MCF 10A (cell line): ENCODE data around the gene GNPTG. TPM values are rescaled to one million over a fixed set of nuclear protein-coding genes. Genes with fewer than 3 reads are reported as not detected.

Experiments
- BruUV-seq: library from RNA; stranded (reverse); fragments of 400-500 nt; replicated peaks from 2 replicates; lab custom pipeline; 2021; lab: Mats Ljungman, UMichigan
- CTCF ChIA-PET: fragments of 300-600 bp; sonication (Branson Sonifier 250); formaldehyde crosslinking; extraction: SDS; loops from one replicate; lab custom pipeline; 2021; ENCODE audit warnings: antibody characterized with exemption, inconsistent platforms; lab: Yijun Ruan, JAX
- POLR2A ChIA-PET: fragments of 300-600, 350-650 bp; sonication (Branson Sonifier 250); formaldehyde crosslinking; extraction: SDS; loops from one replicate; lab custom pipeline; 2020; ENCODE audit warnings: antibody characterized with exemption, inconsistent platforms; lab: Yijun Ruan, JAX
- DNase-seq: peaks from one replicate; pipeline ENCODE4 v3.0.0-alpha.2; 2018; ENCODE audit not compliant: unreplicated experiment
- H3K27ac Mint-ChIP-seq: one replicate; pipeline ENCODE4 v1.8.0; 2022; ENCODE audit warnings: mild to moderate bottlenecking, low read depth, mixed read lengths; ENCODE audit not compliant: unreplicated experiment
- H3K27me3 Mint-ChIP-seq: one replicate; pipeline ENCODE4 v1.8.0; 2022; ENCODE audit warnings: mixed read lengths; ENCODE audit not compliant: insufficient read depth, unreplicated experiment
- H3K36me3 Mint-ChIP-seq: one replicate; pipeline ENCODE4 v1.8.0; 2022; ENCODE audit warnings: mild to moderate bottlenecking, moderate library complexity, mixed read lengths; ENCODE audit not compliant: insufficient read depth, unreplicated experiment
- H3K4me1 Mint-ChIP-seq: one replicate; pipeline ENCODE4 v1.8.0; 2022; ENCODE audit warnings: mixed read lengths; ENCODE audit not compliant: insufficient read depth, unreplicated experiment
- H3K4me3 Mint-ChIP-seq: one replicate; pipeline ENCODE4 v1.8.0; 2022; ENCODE audit warnings: mild to moderate bottlenecking, moderate library complexity, mixed read lengths; ENCODE audit not compliant: unreplicated experiment
- H3K9me3 Mint-ChIP-seq: one replicate; pipeline ENCODE4 v1.8.0; 2022; ENCODE audit warnings: mixed read lengths; ENCODE audit not compliant: unreplicated experiment
- intact Hi-C: fragments of 100-400 bp; cut with micrococcal nuclease; formaldehyde crosslinking; loops from 2 replicates; pipeline ENCODE4 v1.14.1; 2022
- total RNA-seq: library from RNA; stranded (reverse); gene quantifications from 2 replicates; pipeline ENCODE4 v1.2.3, GENCODE V29; 2022
- TF ChIP-seq, protein P1 (sequence below): fragments of 200-600 bp; IDR thresholded peaks from one replicate; pipeline ENCODE4 v1.8.0; 2022; ENCODE audit warnings: antibody characterized with exemption, mild to moderate bottlenecking; ENCODE audit not compliant: unreplicated experiment

Gene GNPTG
- total RNA-seq, 1 experiment from 2014 or later, result 37.6 TPM

DNA sequence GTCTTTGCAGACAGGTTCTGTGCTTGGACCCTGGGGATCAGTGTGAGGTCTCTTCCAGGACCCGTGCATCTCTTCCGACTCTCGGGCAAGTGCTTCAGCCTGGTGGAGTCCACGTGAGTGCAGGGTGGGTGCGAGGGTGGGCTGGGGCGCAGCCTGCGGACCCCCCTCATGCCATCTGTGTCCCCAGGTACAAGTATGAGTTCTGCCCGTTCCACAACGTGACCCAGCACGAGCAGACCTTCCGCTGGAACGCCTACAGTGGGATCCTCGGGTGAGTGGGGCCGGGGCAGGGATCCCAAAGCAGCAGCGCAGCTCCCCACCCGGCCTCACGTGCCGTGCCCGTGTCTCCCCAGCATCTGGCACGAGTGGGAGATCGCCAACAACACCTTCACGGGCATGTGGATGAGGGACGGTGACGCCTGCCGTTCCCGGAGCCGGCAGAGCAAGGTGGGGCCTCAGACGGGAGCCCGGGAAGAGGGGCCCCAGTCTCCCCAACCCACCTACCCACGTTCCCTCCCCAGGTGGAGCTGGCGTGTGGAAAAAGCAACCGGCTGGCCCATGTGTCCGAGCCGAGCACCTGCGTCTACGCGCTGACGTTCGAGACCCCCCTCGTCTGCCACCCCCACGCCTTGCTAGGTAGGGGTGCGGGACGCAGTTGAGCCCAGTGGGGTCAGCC is 10.1 kb downstream of the GNPTG start:
- Mint-ChIP-seq H3K4me3 (no peak overlapping the region), H3K27me3 (no peaks in the 10 kb centered on the region), H3K36me3 (peaks cover 33% of the 10 kb centered on the region), H3K27ac (no peak overlapping the region), H3K4me1 (peaks cover 6% of the 10 kb centered on the region), H3K9me3 (no peaks in the 10 kb centered on the region)
- ChIA-PET CTCF (interaction anchor here (0.6 to 0.7 kb wide), 2 partner anchors 40 to 330 kb away, joined by 3 to 4 read pairs; no protein-coding TSS in a partner anchor), POLR2A (no interaction called here)
- no TSS peak for BruUV-seq
- DNase-seq, result no peak
- TF ChIP-seq, protein P1, sequence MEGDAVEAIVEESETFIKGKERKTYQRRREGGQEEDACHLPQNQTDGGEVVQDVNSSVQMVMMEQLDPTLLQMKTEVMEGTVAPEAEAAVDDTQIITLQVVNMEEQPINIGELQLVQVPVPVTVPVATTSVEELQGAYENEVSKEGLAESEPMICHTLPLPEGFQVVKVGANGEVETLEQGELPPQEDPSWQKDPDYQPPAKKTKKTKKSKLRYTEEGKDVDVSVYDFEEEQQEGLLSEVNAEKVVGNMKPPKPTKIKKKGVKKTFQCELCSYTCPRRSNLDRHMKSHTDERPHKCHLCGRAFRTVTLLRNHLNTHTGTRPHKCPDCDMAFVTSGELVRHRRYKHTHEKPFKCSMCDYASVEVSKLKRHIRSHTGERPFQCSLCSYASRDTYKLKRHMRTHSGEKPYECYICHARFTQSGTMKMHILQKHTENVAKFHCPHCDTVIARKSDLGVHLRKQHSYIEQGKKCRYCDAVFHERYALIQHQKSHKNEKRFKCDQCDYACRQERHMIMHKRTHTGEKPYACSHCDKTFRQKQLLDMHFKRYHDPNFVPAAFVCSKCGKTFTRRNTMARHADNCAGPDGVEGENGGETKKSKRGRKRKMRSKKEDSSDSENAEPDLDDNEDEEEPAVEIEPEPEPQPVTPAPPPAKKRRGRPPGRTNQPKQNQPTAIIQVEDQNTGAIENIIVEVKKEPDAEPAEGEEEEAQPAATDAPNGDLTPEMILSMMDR, result no peak
- intact Hi-C loops, result no loop called here

GRCh38 chr16:1362807-1363206 is 11.1 kb downstream of the GNPTG start:
- TF ChIP-seq, protein P1, result no peak
- ChIA-PET CTCF (interaction anchor here (0.6 to 1.6 kb wide), 2 partner anchors 10 to 446 kb away, joined by 3 to 7 read pairs; no protein-coding TSS in a partner anchor), POLR2A (interaction anchor here (0.6 to 0.8 kb wide), 3 partner anchors 16 to 788 kb away, joined by 4 to 6 read pairs (median 4); no protein-coding TSS in a partner anchor)
- no peaks in the 10 kb centered on the region for H3K27me3 Mint-ChIP-seq
- H3K9me3 Mint-ChIP-seq, result no peaks in the 10 kb centered on the region
- H3K4me1 Mint-ChIP-seq, result peaks cover 6% of the 10 kb centered on the region
- BruUV-seq, result TSS peak; percentile 82
- intact Hi-C loops, result no loop called here
- H3K4me3 Mint-ChIP-seq, result no peak overlapping the region
- no peak overlapping the region for H3K27ac Mint-ChIP-seq
- H3K36me3 Mint-ChIP-seq, result peaks cover 33% of the 10 kb centered on the region
- no peak for DNase-seq

- DNase-seq, result peak; percentile 65
- ChIA-PET CTCF (interaction anchor here (0.6 to 1.6 kb wide), 8 partner anchors 10 to 861 kb away, joined by 3 to 7 read pairs (median 4); no protein-coding TSS in a partner anchor), POLR2A (interaction anchor here (0.6 to 1.6 kb wide), 4 partner anchors 15 to 50 kb away, joined by 4 to 6 read pairs (median 5); no protein-coding TSS in a partner anchor)
- Mint-ChIP-seq H3K27ac (no peak overlapping the region), H3K36me3 (peaks cover 32% of the 10 kb centered on the region), H3K27me3 (no peaks in the 10 kb centered on the region), H3K9me3 (no peaks in the 10 kb centered on the region), H3K4me1 (no peaks in the 10 kb centered on the region), H3K4me3 (no peak overlapping the region)
- no TSS peak for BruUV-seq
- intact Hi-C loops, result no loop called here
- TF ChIP-seq, protein P1, result peak; percentile 69
Observed at GRCh38 chr16:1363501-1364041, 11.8 kb downstream of the GNPTG start.

DNA sequence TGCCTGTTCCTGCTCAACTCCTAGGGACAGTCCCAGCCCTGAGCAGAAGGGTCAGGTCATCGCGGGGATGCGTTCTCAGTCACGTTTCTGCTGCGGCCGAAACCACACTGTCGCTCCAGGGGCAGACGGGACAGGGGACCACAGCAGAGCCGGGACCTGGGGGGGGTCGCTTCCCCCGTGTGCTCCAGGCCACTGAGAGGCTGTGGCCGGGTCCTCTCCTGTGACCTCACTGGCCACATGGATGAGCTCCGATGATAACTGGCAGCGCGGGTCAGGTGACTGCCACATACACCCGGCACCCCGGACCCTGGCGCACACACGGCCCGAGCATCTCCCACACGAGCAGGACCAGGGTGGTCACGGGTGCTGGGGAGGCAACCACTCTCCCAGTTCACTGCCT is 12.8 kb downstream of the GNPTG start:
- no peaks in the 10 kb centered on the region for H3K27me3 Mint-ChIP-seq
- H3K4me3 Mint-ChIP-seq, result no peak overlapping the region
- no peaks in the 10 kb centered on the region for H3K9me3 Mint-ChIP-seq
- DNase-seq, result no peak
- TF ChIP-seq, protein P1, result no peak
- ChIA-PET CTCF (interaction anchor here (0.6 to 1.6 kb wide), 6 partner anchors 11 to 38 kb away, joined by 3 to 7 read pairs (median 3); no protein-coding TSS in a partner anchor), POLR2A (interaction anchor here (0.6 to 1.6 kb wide), 2 partner anchors 15 to 56 kb away, joined by 3 to 6 read pairs; partner anchors contain the start of gene UQCC4)
- intact Hi-C loops, result no loop called here
- no peak overlapping the region for H3K27ac Mint-ChIP-seq
- H3K36me3 Mint-ChIP-seq, result peaks cover 29% of the 10 kb centered on the region
- no peaks in the 10 kb centered on the region for H3K4me1 Mint-ChIP-seq
- BruUV-seq, result no TSS peak
